Astrocyte (in vitro differentiated cells and primary cell): Measurements from ENCODE around the gene OR5V1. TPM values are rescaled to one million over a fixed set of nuclear protein-coding genes. Genes with fewer than 3 reads are reported as not detected.
"Not testable (repeated sequence)": the region's sequence is repeated elsewhere in the genome, so short reads cannot be mapped to it uniquely, and the experiment has no call there.

Source experiments
- DNase-seq: peaks from one replicate; pipeline ENCODE4 v3.0.0-alpha.2; 2010; ENCODE audit warnings: low read depth
- FAIRE-seq: peaks from 2 replicates; lab custom pipeline; 2011; peaks lifted over from hg19 to GRCh38; lab: Jason Lieb, UNC
- H2AFZ ChIP-seq: 2 replicates; pipeline ENCODE4 v1.6.0; 2012; ENCODE audit warnings: low read depth, low read length, inconsistent platforms
- H3K27ac ChIP-seq: 2 replicates; pipeline ENCODE4 v1.5.1; 2011; ENCODE audit warnings: low read depth, low read length, inconsistent platforms
- H3K27me3 ChIP-seq: 2 replicates; pipeline ENCODE4 v1.6.0; 2011; ENCODE audit warnings: low read length, inconsistent platforms; ENCODE audit not compliant: insufficient read depth
- H3K36me3 ChIP-seq: 2 replicates; pipeline ENCODE4 v1.5.1; 2011; ENCODE audit warnings: low read length, inconsistent platforms; ENCODE audit not compliant: insufficient read depth
- H3K4me1 ChIP-seq: 2 replicates; pipeline ENCODE4 v1.5.1; 2011; ENCODE audit warnings: low read length, inconsistent platforms; ENCODE audit not compliant: insufficient read depth
- H3K4me2 ChIP-seq: 2 replicates; pipeline ENCODE4 v1.6.0; 2012; ENCODE audit warnings: low read length, inconsistent platforms
- H3K4me3 ChIP-seq: 2 replicates; pipeline ENCODE4 v1.5.1; 2011; ENCODE audit warnings: low read depth, mild to moderate bottlenecking, low read length, inconsistent platforms; ENCODE audit not compliant: insufficient read depth
- H3K79me2 ChIP-seq: 2 replicates; pipeline ENCODE4 v1.6.0; 2012; ENCODE audit warnings: mild to moderate bottlenecking, low read length, inconsistent platforms; ENCODE audit not compliant: insufficient read depth
- H3K9ac ChIP-seq: 2 replicates; pipeline ENCODE4 v1.6.0; 2012; ENCODE audit warnings: mild to moderate bottlenecking, low read length, inconsistent platforms
- H3K9me3 ChIP-seq: 2 replicates; pipeline ENCODE4 v1.5.1; 2012; ENCODE audit warnings: low read depth, mild to moderate bottlenecking, low read length, inconsistent platforms; ENCODE audit not compliant: insufficient read depth
- H4K20me1 ChIP-seq: 2 replicates; pipeline ENCODE4 v1.6.0; 2012; ENCODE audit warnings: low read length, inconsistent platforms; ENCODE audit not compliant: insufficient read depth
- H3K27ac Mint-ChIP-seq: one replicate; pipeline ENCODE4 v1.8.0; 2021; ENCODE audit warnings: mild to moderate bottlenecking, mixed read lengths; ENCODE audit not compliant: unreplicated experiment
- H3K27me3 Mint-ChIP-seq: one replicate; pipeline ENCODE4 v1.8.0; 2021; ENCODE audit warnings: low read depth, mixed read lengths; ENCODE audit not compliant: unreplicated experiment
- H3K36me3 Mint-ChIP-seq: one replicate; pipeline ENCODE4 v1.8.0; 2021; ENCODE audit warnings: low read depth, mixed read lengths; ENCODE audit not compliant: unreplicated experiment
- H3K4me1 Mint-ChIP-seq: one replicate; pipeline ENCODE4 v1.8.0; 2021; ENCODE audit warnings: low read depth, mixed read lengths; ENCODE audit not compliant: unreplicated experiment
- H3K4me3 Mint-ChIP-seq: one replicate; pipeline ENCODE4 v1.8.0; 2021; ENCODE audit warnings: mild to moderate bottlenecking, moderate library complexity, mixed read lengths; ENCODE audit not compliant: unreplicated experiment
- H3K9me3 Mint-ChIP-seq: one replicate; pipeline ENCODE4 v1.8.0; 2021; ENCODE audit warnings: mild to moderate bottlenecking, mixed read lengths; ENCODE audit not compliant: unreplicated experiment
- EZH2 ChIP-seq: IDR thresholded peaks from 2 replicates; pipeline ENCODE4 v1.6.1; 2012; ENCODE audit warnings: mild to moderate bottlenecking, low read length, inconsistent platforms; ENCODE audit not compliant: insufficient read depth
- total RNA-seq: library from RNA; stranded (reverse); gene quantifications from 2 replicates; pipeline ENCODE4 v1.2.1, GENCODE V29; 2021
- TF ChIP-seq, protein P1 (sequence below): IDR thresholded peaks from 2 replicates; pipeline ENCODE4 v1.5.1; 2011; ENCODE audit warnings: low read depth, mild to moderate bottlenecking, inconsistent platforms, low read length, moderate library complexity; ENCODE audit not compliant: insufficient read depth

OR5V1 gene
- total RNA-seq, 1 donor from 2014 or later = not detected

DNA sequence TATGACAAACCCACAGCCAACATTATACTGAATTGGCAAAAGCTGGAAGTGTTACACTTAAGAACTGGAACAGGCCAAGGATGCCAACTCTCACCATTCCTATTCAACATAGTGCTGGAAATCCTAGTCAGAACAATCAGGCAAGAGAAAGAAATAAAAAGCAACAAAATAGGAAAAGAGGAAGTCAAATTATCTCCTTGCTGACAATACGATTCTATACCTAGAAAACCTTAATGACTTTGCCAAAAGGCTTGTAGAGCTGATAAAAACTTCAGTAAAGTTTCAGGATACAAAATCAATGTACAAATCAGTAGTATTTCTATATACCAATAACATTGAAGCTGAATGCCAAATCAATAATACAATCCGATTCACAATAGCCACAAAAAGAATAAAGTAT, 32.4 kb downstream of the OR5V1 start:
- Histone ChIP-seq H3K4me2 (no peak overlapping the region), H3K79me2 (no peaks in the 10 kb centered on the region), H3K4me1 (no peaks in the 10 kb centered on the region), H2AFZ (no peak overlapping the region), H3K9me3 (no peaks in the 10 kb centered on the region), H3K4me3 (no peak overlapping the region), H4K20me1 (no peaks in the 10 kb centered on the region), H3K27ac (no peak overlapping the region), H3K27me3 (no peaks in the 10 kb centered on the region), H3K36me3 (no peaks in the 10 kb centered on the region), H3K9ac (no peak overlapping the region)
- no peaks in the 10 kb centered on the region for H3K36me3 Mint-ChIP-seq
- FAIRE-seq (no peak), DNase-seq (no peak)
- no peak for TF ChIP-seq EZH2
- TF ChIP-seq, protein P1, sequence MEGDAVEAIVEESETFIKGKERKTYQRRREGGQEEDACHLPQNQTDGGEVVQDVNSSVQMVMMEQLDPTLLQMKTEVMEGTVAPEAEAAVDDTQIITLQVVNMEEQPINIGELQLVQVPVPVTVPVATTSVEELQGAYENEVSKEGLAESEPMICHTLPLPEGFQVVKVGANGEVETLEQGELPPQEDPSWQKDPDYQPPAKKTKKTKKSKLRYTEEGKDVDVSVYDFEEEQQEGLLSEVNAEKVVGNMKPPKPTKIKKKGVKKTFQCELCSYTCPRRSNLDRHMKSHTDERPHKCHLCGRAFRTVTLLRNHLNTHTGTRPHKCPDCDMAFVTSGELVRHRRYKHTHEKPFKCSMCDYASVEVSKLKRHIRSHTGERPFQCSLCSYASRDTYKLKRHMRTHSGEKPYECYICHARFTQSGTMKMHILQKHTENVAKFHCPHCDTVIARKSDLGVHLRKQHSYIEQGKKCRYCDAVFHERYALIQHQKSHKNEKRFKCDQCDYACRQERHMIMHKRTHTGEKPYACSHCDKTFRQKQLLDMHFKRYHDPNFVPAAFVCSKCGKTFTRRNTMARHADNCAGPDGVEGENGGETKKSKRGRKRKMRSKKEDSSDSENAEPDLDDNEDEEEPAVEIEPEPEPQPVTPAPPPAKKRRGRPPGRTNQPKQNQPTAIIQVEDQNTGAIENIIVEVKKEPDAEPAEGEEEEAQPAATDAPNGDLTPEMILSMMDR = no peak
- no peaks in the 10 kb centered on the region for H3K27me3 Mint-ChIP-seq
- H3K27ac Mint-ChIP-seq = no peak overlapping the region
- no peaks in the 10 kb centered on the region for H3K4me1 Mint-ChIP-seq
- no peaks in the 10 kb centered on the region for H3K9me3 Mint-ChIP-seq
- H3K4me3 Mint-ChIP-seq = no peak overlapping the region

DNA sequence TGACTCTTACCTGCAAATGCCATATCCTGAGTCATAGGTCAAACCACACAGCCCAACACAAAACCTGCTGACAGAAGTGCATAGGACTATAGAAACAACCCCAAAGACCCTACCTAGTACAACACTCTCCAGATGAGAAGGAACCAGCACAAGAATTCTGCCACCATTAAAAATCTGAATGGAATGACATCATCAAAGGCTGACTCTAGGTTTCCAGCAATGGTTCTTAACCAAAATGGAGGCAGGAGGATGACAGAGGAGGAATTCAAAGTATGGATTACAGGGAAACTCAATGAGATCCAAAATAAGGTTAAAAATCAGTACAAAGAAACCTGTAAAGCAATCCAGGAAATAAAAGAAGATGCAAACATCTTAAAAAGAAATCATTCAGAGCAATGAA, 36.0 kb downstream of the OR5V1 start:
- no peaks in the 10 kb centered on the region for H3K4me1 ChIP-seq
- H2AFZ ChIP-seq = no peak overlapping the region
- no peaks in the 10 kb centered on the region for H3K36me3 ChIP-seq
- H3K27ac ChIP-seq = no peak overlapping the region
- no peak for FAIRE-seq
- H3K9me3 ChIP-seq = no peaks in the 10 kb centered on the region
- no peaks in the 10 kb centered on the region for H4K20me1 ChIP-seq
- Mint-ChIP-seq H3K36me3 (no peaks in the 10 kb centered on the region), H3K4me1 (no peaks in the 10 kb centered on the region), H3K27ac (no peak overlapping the region), H3K4me3 (no peak overlapping the region), H3K9me3 (no peaks in the 10 kb centered on the region), H3K27me3 (peaks cover 3% of the 10 kb centered on the region)
- H3K79me2 ChIP-seq = no peaks in the 10 kb centered on the region
- H3K9ac ChIP-seq = no peak overlapping the region
- no peak overlapping the region for H3K4me2 ChIP-seq
- TF ChIP-seq EZH2 = no peak
- TF ChIP-seq, protein P1 = no peak
- H3K27me3 ChIP-seq = no peaks in the 10 kb centered on the region
- DNase-seq = no peak
- no peak overlapping the region for H3K4me3 ChIP-seq

DNA sequence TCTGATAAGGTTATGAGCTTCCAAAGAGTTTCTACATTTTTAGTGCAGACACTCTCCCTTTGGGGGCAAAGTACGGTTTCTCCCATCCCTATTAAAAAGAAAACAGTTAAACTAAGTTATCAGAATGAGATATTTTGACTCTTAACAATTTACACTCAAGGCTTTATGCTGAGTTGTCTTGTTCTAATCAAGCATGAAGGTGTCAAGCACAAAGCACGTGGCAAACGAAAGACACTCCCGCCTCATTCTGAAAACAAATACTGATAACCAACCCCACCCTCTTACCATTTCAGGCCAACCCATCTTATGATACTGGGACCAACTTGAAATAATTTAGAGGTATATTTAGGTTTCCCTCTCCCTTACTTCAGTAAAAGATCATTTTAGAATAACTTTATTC, 42.9 kb downstream of the OR5V1 start:
- Mint-ChIP-seq H3K36me3 (no peaks in the 10 kb centered on the region), H3K4me1 (no peaks in the 10 kb centered on the region), H3K9me3 (no peaks in the 10 kb centered on the region), H3K4me3 (no peak overlapping the region), H3K27me3 (peaks cover 3% of the 10 kb centered on the region), H3K27ac (no peak overlapping the region)
- no peaks in the 10 kb centered on the region for H3K79me2 ChIP-seq
- H3K9me3 ChIP-seq = no peaks in the 10 kb centered on the region
- no peak overlapping the region for H3K27ac ChIP-seq
- FAIRE-seq (no peak), DNase-seq (no peak)
- no peak overlapping the region for H3K9ac ChIP-seq
- TF ChIP-seq, protein P1 = no peak
- no peak overlapping the region for H2AFZ ChIP-seq
- no peak overlapping the region for H3K4me2 ChIP-seq
- no peaks in the 10 kb centered on the region for H3K27me3 ChIP-seq
- no peaks in the 10 kb centered on the region for H3K36me3 ChIP-seq
- H3K4me3 ChIP-seq = no peak overlapping the region
- H4K20me1 ChIP-seq = no peaks in the 10 kb centered on the region
- no peaks in the 10 kb centered on the region for H3K4me1 ChIP-seq

DNA sequence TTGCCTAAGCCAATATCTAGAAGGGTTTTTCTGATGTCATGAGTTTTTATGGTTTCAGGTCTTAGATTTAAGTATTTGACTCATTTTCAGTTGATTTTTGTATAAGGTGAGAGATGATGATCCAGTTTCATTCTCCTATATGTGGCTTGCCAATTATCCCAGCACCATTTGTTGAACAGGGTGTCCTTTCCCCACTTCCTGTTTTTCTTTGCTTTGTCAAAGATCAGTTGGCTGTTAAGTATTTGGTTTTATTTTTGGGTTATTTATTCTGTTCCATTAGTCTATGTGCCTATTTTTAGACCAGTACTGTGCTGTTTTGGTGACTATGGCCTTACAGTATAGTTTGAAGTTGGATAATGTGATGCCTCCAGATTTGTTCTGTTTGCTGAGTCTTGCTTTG, 45.3 kb downstream of the OR5V1 start:
- H3K4me1 ChIP-seq, H3K27me3 ChIP-seq, H3K27ac Mint-ChIP-seq, DNase-seq, H3K36me3 Mint-ChIP-seq, H3K27ac ChIP-seq, FAIRE-seq, H3K36me3 ChIP-seq, H2AFZ ChIP-seq, H3K9ac ChIP-seq, H3K9me3 ChIP-seq, H3K27me3 Mint-ChIP-seq, H3K4me2 ChIP-seq, H3K9me3 Mint-ChIP-seq, H3K4me3 ChIP-seq, H3K4me3 Mint-ChIP-seq, H3K4me1 Mint-ChIP-seq, H4K20me1 ChIP-seq, H3K79me2 ChIP-seq: not testable (repeated sequence)
